Astrocyte (in vitro differentiated cells and primary cell): ENCODE measurements around the gene SALL4. TPM values are rescaled to one million over a fixed set of nuclear protein-coding genes. Genes with fewer than 3 reads are reported as not detected.
A peak's percentile ranks its signal among the peaks of the same experiment; 100 is the strongest.

Source experiments
- DNase-seq: peaks from one replicate; pipeline ENCODE4 v3.0.0-alpha.2; 2010; ENCODE audit warnings: low read depth
- FAIRE-seq: peaks from 2 replicates; lab custom pipeline; 2011; peaks lifted over from hg19 to GRCh38; lab: Jason Lieb, UNC
- H2AFZ ChIP-seq: 2 replicates; pipeline ENCODE4 v1.6.0; 2012; ENCODE audit warnings: low read depth, low read length, inconsistent platforms
- H3K27ac ChIP-seq: 2 replicates; pipeline ENCODE4 v1.5.1; 2011; ENCODE audit warnings: low read depth, low read length, inconsistent platforms
- H3K27me3 ChIP-seq: 2 replicates; pipeline ENCODE4 v1.6.0; 2011; ENCODE audit warnings: low read length, inconsistent platforms; ENCODE audit not compliant: insufficient read depth
- H3K36me3 ChIP-seq: 2 replicates; pipeline ENCODE4 v1.5.1; 2011; ENCODE audit warnings: low read length, inconsistent platforms; ENCODE audit not compliant: insufficient read depth
- H3K4me1 ChIP-seq: 2 replicates; pipeline ENCODE4 v1.5.1; 2011; ENCODE audit warnings: low read length, inconsistent platforms; ENCODE audit not compliant: insufficient read depth
- H3K4me2 ChIP-seq: 2 replicates; pipeline ENCODE4 v1.6.0; 2012; ENCODE audit warnings: low read length, inconsistent platforms
- H3K4me3 ChIP-seq: 2 replicates; pipeline ENCODE4 v1.5.1; 2011; ENCODE audit warnings: low read depth, mild to moderate bottlenecking, low read length, inconsistent platforms; ENCODE audit not compliant: insufficient read depth
- H3K79me2 ChIP-seq: 2 replicates; pipeline ENCODE4 v1.6.0; 2012; ENCODE audit warnings: mild to moderate bottlenecking, low read length, inconsistent platforms; ENCODE audit not compliant: insufficient read depth
- H3K9ac ChIP-seq: 2 replicates; pipeline ENCODE4 v1.6.0; 2012; ENCODE audit warnings: mild to moderate bottlenecking, low read length, inconsistent platforms
- H3K9me3 ChIP-seq: 2 replicates; pipeline ENCODE4 v1.5.1; 2012; ENCODE audit warnings: low read depth, mild to moderate bottlenecking, low read length, inconsistent platforms; ENCODE audit not compliant: insufficient read depth
- H4K20me1 ChIP-seq: 2 replicates; pipeline ENCODE4 v1.6.0; 2012; ENCODE audit warnings: low read length, inconsistent platforms; ENCODE audit not compliant: insufficient read depth
- H3K27ac Mint-ChIP-seq: one replicate; pipeline ENCODE4 v1.8.0; 2021; ENCODE audit warnings: mild to moderate bottlenecking, mixed read lengths; ENCODE audit not compliant: unreplicated experiment
- H3K27me3 Mint-ChIP-seq: one replicate; pipeline ENCODE4 v1.8.0; 2021; ENCODE audit warnings: low read depth, mixed read lengths; ENCODE audit not compliant: unreplicated experiment
- H3K36me3 Mint-ChIP-seq: one replicate; pipeline ENCODE4 v1.8.0; 2021; ENCODE audit warnings: low read depth, mixed read lengths; ENCODE audit not compliant: unreplicated experiment
- H3K4me1 Mint-ChIP-seq: one replicate; pipeline ENCODE4 v1.8.0; 2021; ENCODE audit warnings: low read depth, mixed read lengths; ENCODE audit not compliant: unreplicated experiment
- H3K4me3 Mint-ChIP-seq: one replicate; pipeline ENCODE4 v1.8.0; 2021; ENCODE audit warnings: mild to moderate bottlenecking, moderate library complexity, mixed read lengths; ENCODE audit not compliant: unreplicated experiment
- H3K9me3 Mint-ChIP-seq: one replicate; pipeline ENCODE4 v1.8.0; 2021; ENCODE audit warnings: mild to moderate bottlenecking, mixed read lengths; ENCODE audit not compliant: unreplicated experiment
- CTCF ChIP-seq: IDR thresholded peaks from 2 replicates; pipeline ENCODE4 v1.5.1; 2011; ENCODE audit warnings: low read depth, mild to moderate bottlenecking, inconsistent platforms, low read length, moderate library complexity; ENCODE audit not compliant: insufficient read depth
- EZH2 ChIP-seq: IDR thresholded peaks from 2 replicates; pipeline ENCODE4 v1.6.1; 2012; ENCODE audit warnings: mild to moderate bottlenecking, low read length, inconsistent platforms; ENCODE audit not compliant: insufficient read depth
- total RNA-seq: library from RNA; stranded (reverse); gene quantifications from 2 replicates; pipeline ENCODE4 v1.2.1, GENCODE V29; 2021

The SALL4 gene
- total RNA-seq, 1 donor from 2014 or later = 21.7 TPM

- peaks cover 3% of the 10 kb centered on the region for H3K27me3 ChIP-seq
- TF ChIP-seq CTCF (peak; percentile 71), EZH2 (peak; percentile 46)
- Mint-ChIP-seq H3K36me3 (no peaks in the 10 kb centered on the region), H3K27ac (peak overlapping the region; percentile 83), H3K4me3 (peak overlapping the region; percentile 93), H3K4me1 (peaks cover 30% of the 10 kb centered on the region), H3K9me3 (no peaks in the 10 kb centered on the region), H3K27me3 (no peaks in the 10 kb centered on the region)
- no peaks in the 10 kb centered on the region for H3K36me3 ChIP-seq
- no peaks in the 10 kb centered on the region for H3K9me3 ChIP-seq
- no peaks in the 10 kb centered on the region for H4K20me1 ChIP-seq
- peak overlapping the region; percentile 80 for H2AFZ ChIP-seq
- peak overlapping the region; percentile 57 for H3K4me3 ChIP-seq
- no peak for DNase-seq
- H3K4me2 ChIP-seq = peak overlapping the region; percentile 92
- H3K79me2 ChIP-seq = no peaks in the 10 kb centered on the region
- H3K4me1 ChIP-seq = peaks cover 26% of the 10 kb centered on the region
- no peak for FAIRE-seq
- no peak overlapping the region for H3K27ac ChIP-seq
- peak overlapping the region; percentile 67 for H3K9ac ChIP-seq
Observed at GRCh38 chr20:51800060-51800871, 2.1 kb downstream of the SALL4 start.

DNA sequence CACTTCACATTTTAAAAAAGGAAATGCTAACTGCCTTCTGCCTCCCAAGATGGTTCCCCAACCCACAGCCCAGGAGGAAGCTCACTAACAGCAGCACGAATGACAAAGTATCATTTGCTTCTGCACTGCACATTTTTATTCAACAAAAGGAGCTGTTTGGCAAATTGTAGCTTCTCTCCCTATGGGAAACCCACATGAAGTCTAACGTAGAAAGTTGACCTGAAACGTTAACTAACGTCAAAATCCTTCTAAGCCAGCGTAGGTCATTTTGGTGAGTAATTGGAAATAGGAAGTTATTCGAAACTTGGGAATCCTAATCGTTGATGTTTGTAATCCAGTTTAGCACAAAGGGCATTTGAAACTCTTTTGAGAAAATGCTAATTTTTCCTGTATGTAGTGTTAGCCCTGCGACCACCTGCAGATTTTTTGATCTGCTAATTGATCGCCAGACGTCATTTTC is 2.9 kb downstream of the SALL4 start:
- Histone ChIP-seq H3K36me3 (no peaks in the 10 kb centered on the region), H2AFZ (no peak overlapping the region), H3K27ac (no peak overlapping the region), H3K4me1 (peaks cover 26% of the 10 kb centered on the region), H3K4me3 (no peak overlapping the region), H3K79me2 (no peaks in the 10 kb centered on the region), H3K27me3 (peaks cover 3% of the 10 kb centered on the region), H4K20me1 (no peaks in the 10 kb centered on the region), H3K9me3 (no peaks in the 10 kb centered on the region), H3K4me2 (no peak overlapping the region), H3K9ac (no peak overlapping the region)
- Mint-ChIP-seq H3K27ac (no peak overlapping the region), H3K4me3 (peak overlapping the region; percentile 93), H3K9me3 (no peaks in the 10 kb centered on the region), H3K36me3 (no peaks in the 10 kb centered on the region), H3K4me1 (peaks cover 30% of the 10 kb centered on the region), H3K27me3 (no peaks in the 10 kb centered on the region)
- FAIRE-seq (no peak), DNase-seq (no peak)
- TF ChIP-seq EZH2 (no peak), CTCF (no peak)
